NCI-H748 treated with DMSO at 0.1 percent for 48 hours (cell line): ENCODE results near the gene TSPO.
A peak's percentile ranks its signal among the peaks of the same experiment; 100 is the strongest.
"Not testable (repeated sequence)": the region's sequence is repeated elsewhere in the genome, so short reads cannot be mapped to it uniquely, and the experiment has no call there.

Experiments
- DNase-seq: peaks from one replicate; lab custom pipeline; 2025; lab: John Stamatoyannopoulos, UW

Gene TSPO

GRCh38 chr22:43131773-43132501 is 19.4 kb upstream of the TSPO start:
- no peak for DNase-seq

GRCh38 chr22:43133401-43133800 is 18.0 kb upstream of the TSPO start:
- no peak for DNase-seq

- DNase-seq: no peak
Observed at GRCh38 chr22:43134553-43134952, 16.8 kb upstream of the TSPO start.

GRCh38 chr22:43135565-43135964 is 15.8 kb upstream of the TSPO start:
- DNase-seq: no peak

GRCh38 chr22:43136255-43136654 is 15.1 kb upstream of the TSPO start:
- no peak for DNase-seq

GRCh38 chr22:43136801-43137200 is 14.6 kb upstream of the TSPO start:
- DNase-seq: no peak

GRCh38 chr22:43142880-43143562 is 8.3 kb upstream of the TSPO start, which contains the start of gene MCAT:
MCAT (minus strand) TSS chr22:43143398; CDS start chr22:43143348, 50 bp downstream.
- peak; percentile 48 for DNase-seq

GRCh38 chr22:43144949-43145348 is 6.4 kb upstream of the TSPO start:
- DNase-seq: no peak

GRCh38 chr22:43145371-43145770 is 6.0 kb upstream of the TSPO start:
- DNase-seq: not testable (repeated sequence)

- not testable (repeated sequence) for DNase-seq
Observed at GRCh38 chr22:43146332-43146731, 5.0 kb upstream of the TSPO start.

GRCh38 chr22:43147821-43148220 is 3.5 kb upstream of the TSPO start:
- no peak for DNase-seq

GRCh38 chr22:43148581-43148980 is 2.8 kb upstream of the TSPO start:
- no peak for DNase-seq

- no peak for DNase-seq
Observed at GRCh38 chr22:43150731-43151206, 590 bp upstream of the TSPO start.

- no peak for DNase-seq
Observed at GRCh38 chr22:43152003-43152356, 621 bp downstream of the TSPO start.

- no peak for DNase-seq
Observed at GRCh38 chr22:43152357-43153071, 1.2 kb downstream of the TSPO start.

GRCh38 chr22:43153899-43154298 is 2.5 kb downstream of the TSPO start:
- DNase-seq: no peak

- no peak for DNase-seq
Observed at GRCh38 chr22:43154887-43155536, 3.7 kb downstream of the TSPO start.

GRCh38 chr22:43155789-43156188 is 4.4 kb downstream of the TSPO start:
- no peak for DNase-seq

- no peak for DNase-seq
Observed at GRCh38 chr22:43156413-43156812, 5.1 kb downstream of the TSPO start.

- DNase-seq: no peak
Observed at GRCh38 chr22:43157874-43158546, 6.7 kb downstream of the TSPO start.

GRCh38 chr22:43158778-43159483 is 7.6 kb downstream of the TSPO start:
- DNase-seq: no peak
